BLaER1 (cell line): ENCODE data around the gene TUBG2.

Experiments used
- H3K27ac ChIP-seq: shearing (Covaris generic); formaldehyde crosslinking; 2 replicates; pipeline ENCODE4 v1.8.1; 2022
- H3K27me3 ChIP-seq: shearing (Covaris generic); formaldehyde crosslinking; 2 replicates; pipeline ENCODE4 v1.8.1; 2022
- H3K36me3 ChIP-seq: shearing (Covaris generic); formaldehyde crosslinking; 2 replicates; pipeline ENCODE4 v1.8.1; 2022
- H3K4me1 ChIP-seq: shearing (Covaris generic); formaldehyde crosslinking; 2 replicates; pipeline ENCODE4 v1.8.1; 2022
- H3K4me2 ChIP-seq: shearing (Covaris generic); formaldehyde crosslinking; 2 replicates; pipeline ENCODE4 v1.8.1; 2022
- H3K4me3 ChIP-seq: shearing (Covaris generic); formaldehyde crosslinking; 2 replicates; pipeline ENCODE4 v1.8.1; 2022
- H3K9ac ChIP-seq: shearing (Covaris generic); formaldehyde crosslinking; 2 replicates; pipeline ENCODE4 v1.8.1; 2022
- H3K9me3 ChIP-seq: shearing (Covaris generic); formaldehyde crosslinking; 2 replicates; pipeline ENCODE4 v1.8.1; 2022
- H4K20me1 ChIP-seq: shearing (Covaris generic); formaldehyde crosslinking; 2 replicates; pipeline ENCODE4 v1.8.1; 2022
- Cebpa-rat ChIP-seq: shearing (Covaris generic); IDR thresholded peaks from 2 replicates; pipeline ENCODE4 v1.8.1; 2022

TUBG2 gene

DNA sequence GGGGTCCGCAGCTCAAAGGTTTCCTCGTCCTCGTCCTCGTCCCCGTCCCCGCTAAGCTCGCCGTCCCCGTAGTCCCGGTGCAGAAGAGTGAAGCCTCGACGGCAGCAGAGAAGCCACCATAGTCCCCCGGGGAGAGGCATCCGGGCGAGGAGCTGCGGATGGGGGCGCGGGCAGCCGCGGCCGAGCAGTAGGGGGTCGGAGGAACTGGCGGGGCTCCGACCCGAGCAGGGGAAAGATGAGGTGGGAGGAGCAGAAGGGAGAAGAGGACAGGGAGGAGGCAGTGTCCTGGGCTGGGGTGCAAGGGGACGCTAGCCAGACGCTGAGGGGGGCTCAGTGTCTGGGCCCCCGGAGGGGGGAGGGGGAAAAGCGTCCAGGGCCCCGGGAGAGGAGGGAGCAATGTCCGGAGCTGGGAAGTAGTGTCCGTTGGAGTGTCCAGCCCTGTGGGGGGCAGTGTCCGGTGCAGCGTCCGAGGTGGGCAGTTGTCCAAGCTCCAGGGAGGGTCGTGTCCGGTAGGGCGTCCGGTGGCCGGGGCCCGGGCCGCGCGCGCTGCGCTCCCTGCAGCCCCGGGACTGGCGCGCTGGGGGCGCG lies 17.4 kb downstream of the TUBG2 start, which contains the start of gene PLEKHH3:
Gene PLEKHH3, minus strand, starts transcription at position 571 of the 588 bp plus-strand sequence. Its CDS starts 431 bp downstream, at position 140.
- Histone ChIP-seq H3K4me3 (peak within 1 kb of the TSS; percentile 83), H3K4me1 (peaks cover 70% of the 10 kb centered on the region), H3K9me3 (no peaks in the 10 kb centered on the region), H3K27ac (peak within 1 kb of the TSS; percentile 77), H4K20me1 (peaks cover 48% of the 10 kb centered on the region), H3K4me2 (peak within 1 kb of the TSS; percentile 99), H3K27me3 (peaks cover 47% of the 10 kb centered on the region), H3K9ac (peak within 1 kb of the TSS; percentile 77), H3K36me3 (peaks cover 19% of the 10 kb centered on the region)
- no peak for TF ChIP-seq Cebpa-rat

DNA sequence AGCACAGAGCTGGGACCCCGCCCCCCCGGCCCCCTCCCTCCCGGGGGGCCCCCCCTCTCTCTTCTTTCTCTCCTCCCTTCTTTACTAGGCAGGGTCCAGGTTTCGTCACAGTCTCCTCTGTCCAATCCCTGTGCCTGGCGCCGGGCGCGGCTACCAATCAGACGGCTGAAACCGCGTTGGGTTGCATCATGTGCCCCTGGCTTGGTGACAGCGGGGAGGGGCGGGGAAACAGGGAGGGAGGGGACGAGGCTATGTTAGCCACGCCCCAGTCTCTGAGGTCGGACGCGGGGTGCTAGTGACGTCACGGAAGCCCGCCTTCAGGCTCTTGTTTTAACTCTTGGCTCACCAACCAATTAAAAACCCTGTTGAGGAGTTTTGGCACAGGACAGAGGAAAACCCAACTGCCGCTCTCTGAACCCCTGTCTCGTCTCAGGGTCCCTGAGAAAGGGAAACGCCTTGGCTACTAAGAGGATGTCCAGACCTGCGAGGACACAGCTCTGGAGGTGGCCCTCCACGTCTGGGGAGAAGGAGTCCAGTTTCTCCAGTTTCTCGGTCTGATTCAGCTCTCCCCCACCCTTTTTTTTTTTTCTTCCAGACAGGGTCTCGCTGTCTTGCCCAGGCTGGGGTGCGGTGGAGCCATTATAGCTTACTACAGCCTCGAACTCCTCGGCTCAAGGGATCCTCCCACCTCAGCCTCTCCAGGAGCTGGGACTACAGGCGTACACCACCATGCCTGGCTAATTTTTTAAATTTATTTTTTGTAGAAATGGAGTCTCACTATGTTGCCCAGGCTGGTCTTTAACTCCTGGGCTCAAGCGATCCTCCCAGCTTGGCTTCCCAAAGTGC lies 18.2 kb downstream of the TUBG2 start:
- peak overlapping the region; percentile 83 for H3K4me3 ChIP-seq
- peak; percentile 74; the same call in 1 of the 2 replicates for TF ChIP-seq Cebpa-rat
- peaks cover 41% of the 10 kb centered on the region for H4K20me1 ChIP-seq
- H3K9ac ChIP-seq: peak overlapping the region; percentile 77
- H3K4me2 ChIP-seq: peak overlapping the region; percentile 99
- peaks cover 11% of the 10 kb centered on the region for H3K36me3 ChIP-seq
- H3K4me1 ChIP-seq: peaks cover 78% of the 10 kb centered on the region
- H3K27me3 ChIP-seq: peaks cover 47% of the 10 kb centered on the region
- no peaks in the 10 kb centered on the region for H3K9me3 ChIP-seq
- H3K27ac ChIP-seq: peak overlapping the region; percentile 77

DNA sequence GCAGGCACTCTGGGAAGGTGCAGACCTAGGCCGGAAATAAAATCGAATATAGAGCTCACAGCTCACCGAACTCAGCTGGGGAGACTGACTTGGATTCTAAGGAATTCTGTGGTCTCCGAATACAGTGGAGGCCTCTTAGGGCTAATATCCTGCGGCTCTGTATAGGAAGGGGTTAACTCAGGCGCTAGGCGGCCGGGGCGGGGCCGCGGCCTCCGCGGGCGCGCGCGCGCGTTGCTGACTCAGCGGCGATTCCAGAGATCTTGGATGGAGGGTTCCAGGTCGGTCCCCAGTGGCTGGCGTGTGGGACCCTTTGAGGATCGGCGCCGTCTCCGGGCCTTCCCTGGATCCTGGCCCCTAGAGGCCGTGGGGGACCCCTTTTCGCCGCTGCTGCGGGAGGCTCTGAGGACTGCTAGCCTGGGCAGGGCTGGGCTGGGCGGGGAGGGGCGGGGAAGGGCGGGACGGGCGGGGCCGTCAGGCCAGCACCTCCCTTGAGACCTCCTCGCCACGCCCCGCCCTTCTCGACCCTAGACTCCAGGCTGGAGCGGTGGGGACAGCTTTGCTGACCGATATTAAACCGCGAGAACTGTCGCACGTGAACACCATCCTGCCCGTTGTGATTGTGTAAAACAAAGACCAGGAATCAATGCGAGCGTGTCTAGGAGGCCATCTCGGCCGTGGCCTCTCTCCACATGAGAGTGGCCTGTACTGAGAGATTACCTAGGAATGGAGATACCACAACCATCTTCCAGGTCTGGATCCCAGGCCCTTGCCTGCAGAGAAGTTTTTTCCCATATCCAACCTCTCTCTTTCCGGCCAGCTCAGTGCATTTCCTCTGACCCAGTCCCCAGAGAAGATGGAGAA lies 19.1 kb downstream of the TUBG2 start:
- H4K20me1 ChIP-seq: peaks cover 37% of the 10 kb centered on the region
- peak overlapping the region; percentile 77 for H3K9ac ChIP-seq
- H3K4me1 ChIP-seq: peaks cover 81% of the 10 kb centered on the region
- peak overlapping the region; percentile 99 for H3K4me2 ChIP-seq
- no peak for TF ChIP-seq Cebpa-rat
- H3K36me3 ChIP-seq: peaks cover 2% of the 10 kb centered on the region
- peak overlapping the region; percentile 77 for H3K27ac ChIP-seq
- peak overlapping the region; percentile 72 for H3K4me3 ChIP-seq
- H3K9me3 ChIP-seq: no peaks in the 10 kb centered on the region
- H3K27me3 ChIP-seq: peaks cover 47% of the 10 kb centered on the region

DNA sequence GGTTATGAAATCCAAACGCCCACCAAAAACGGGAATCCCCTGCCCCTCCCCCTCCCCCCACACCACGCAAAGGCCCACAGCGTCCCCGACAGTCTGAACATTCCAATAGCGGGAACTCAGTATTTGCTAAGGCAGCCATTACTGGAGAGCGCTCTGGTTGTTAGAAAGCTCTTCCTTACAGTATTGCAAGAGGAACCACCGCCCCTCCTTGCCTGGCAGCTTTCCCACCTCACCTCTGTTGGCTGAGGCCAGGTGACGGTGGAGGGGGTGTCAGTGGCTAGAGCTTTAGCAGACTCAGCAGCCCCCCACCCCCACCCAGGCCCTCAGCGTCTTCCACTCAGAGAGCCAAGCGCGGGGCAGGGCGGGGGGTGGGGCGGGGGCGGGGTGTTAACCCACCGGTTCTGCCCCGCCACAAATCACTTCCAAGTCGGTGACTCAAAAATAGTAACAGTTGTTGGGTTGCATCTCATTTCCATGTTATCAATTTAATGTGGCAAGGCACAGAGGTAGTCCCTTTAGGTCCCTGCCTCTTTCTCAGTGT lies 19.9 kb downstream of the TUBG2 start:
- Histone ChIP-seq H3K9me3 (no peaks in the 10 kb centered on the region), H3K36me3 (no peaks in the 10 kb centered on the region), H3K9ac (peak overlapping the region; percentile 77), H3K4me1 (peaks cover 76% of the 10 kb centered on the region), H3K4me2 (peak overlapping the region; percentile 99), H3K27me3 (peaks cover 50% of the 10 kb centered on the region), H3K4me3 (peak overlapping the region; percentile 72), H4K20me1 (peaks cover 31% of the 10 kb centered on the region), H3K27ac (peak overlapping the region; percentile 89)
- no peak for TF ChIP-seq Cebpa-rat

DNA sequence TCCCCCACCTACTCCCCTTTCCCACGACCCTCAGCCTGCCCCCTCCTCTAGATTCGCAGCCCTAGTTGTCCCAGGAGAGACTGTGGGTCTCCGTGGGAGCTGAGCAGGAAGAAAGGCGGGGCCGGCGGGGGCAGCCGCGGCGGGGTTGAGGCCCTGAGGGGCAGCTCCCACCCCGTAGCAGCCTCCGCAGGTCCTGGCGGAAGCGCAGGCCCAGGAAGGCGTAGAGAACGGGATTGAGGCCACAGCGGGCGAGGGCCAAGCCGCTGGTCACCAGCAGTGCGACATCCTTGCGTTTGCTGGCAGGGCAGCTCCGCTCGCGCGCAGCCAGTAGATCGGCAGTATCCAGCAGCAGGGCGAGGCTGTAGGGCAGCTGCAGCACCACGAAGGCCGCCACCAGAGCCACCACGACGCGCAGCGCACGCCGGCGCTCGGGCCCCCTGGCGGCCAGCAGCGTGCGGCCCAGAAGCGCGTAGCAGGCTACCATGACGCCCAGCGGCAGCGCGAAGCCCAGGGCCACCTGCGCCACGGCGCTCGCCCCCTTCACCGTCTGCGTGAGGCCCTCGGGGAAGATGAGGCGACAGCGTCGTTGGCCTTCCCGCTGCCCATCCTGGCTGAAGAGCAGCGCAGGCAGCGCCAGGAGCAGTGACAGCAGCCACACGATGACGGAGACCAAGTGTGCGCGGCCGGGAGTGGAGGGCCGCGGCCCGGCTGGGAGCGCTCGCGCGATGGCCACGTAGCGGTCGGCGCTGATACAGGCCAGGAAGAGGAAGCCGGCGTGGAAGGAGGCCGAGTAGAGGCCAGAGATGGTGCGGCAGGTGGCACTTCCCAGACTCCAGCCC lies 20.6 kb downstream of the TUBG2 start:
- Histone ChIP-seq H3K27ac (peak overlapping the region; percentile 89), H4K20me1 (peaks cover 24% of the 10 kb centered on the region), H3K4me1 (peaks cover 69% of the 10 kb centered on the region), H3K27me3 (peaks cover 46% of the 10 kb centered on the region), H3K9me3 (no peaks in the 10 kb centered on the region), H3K4me3 (peak overlapping the region; percentile 72), H3K4me2 (peak overlapping the region; percentile 99), H3K36me3 (no peaks in the 10 kb centered on the region), H3K9ac (peak overlapping the region; percentile 72)
- no peak for TF ChIP-seq Cebpa-rat

DNA sequence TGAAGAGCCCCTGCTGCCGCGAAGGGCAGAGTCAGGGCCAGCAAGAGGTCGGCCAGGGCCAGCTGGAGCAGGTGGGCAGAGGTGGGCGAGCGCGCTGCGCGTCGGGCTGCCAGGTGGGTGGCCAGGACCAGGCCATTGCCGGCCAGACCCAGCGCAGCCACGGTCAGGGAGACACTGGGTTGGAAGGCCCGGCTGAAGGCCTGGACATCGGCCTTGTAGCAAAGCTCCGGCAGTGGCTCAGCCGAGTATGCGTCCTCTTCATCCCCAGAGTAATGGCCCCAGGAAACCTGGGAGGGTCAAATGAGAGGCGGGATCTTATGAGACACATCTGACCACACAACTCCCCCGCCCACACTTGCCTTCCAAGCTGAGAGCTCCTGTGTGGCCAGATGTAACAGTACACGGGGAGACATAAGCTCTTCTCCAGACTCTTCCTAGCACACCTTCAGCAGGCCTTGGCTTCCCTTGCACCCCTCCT lies 21.3 kb downstream of the TUBG2 start:
- peak overlapping the region; percentile 72 for H3K4me3 ChIP-seq
- no peaks in the 10 kb centered on the region for H3K9me3 ChIP-seq
- peaks cover 18% of the 10 kb centered on the region for H4K20me1 ChIP-seq
- peaks cover 63% of the 10 kb centered on the region for H3K4me1 ChIP-seq
- H3K36me3 ChIP-seq: peaks cover 6% of the 10 kb centered on the region; the same call in 1 of the 2 replicates
- H3K27me3 ChIP-seq: peaks cover 41% of the 10 kb centered on the region
- H3K9ac ChIP-seq: peak overlapping the region; percentile 72
- peak overlapping the region; percentile 89 for H3K27ac ChIP-seq
- peak overlapping the region; percentile 99 for H3K4me2 ChIP-seq
- no peak for TF ChIP-seq Cebpa-rat

DNA sequence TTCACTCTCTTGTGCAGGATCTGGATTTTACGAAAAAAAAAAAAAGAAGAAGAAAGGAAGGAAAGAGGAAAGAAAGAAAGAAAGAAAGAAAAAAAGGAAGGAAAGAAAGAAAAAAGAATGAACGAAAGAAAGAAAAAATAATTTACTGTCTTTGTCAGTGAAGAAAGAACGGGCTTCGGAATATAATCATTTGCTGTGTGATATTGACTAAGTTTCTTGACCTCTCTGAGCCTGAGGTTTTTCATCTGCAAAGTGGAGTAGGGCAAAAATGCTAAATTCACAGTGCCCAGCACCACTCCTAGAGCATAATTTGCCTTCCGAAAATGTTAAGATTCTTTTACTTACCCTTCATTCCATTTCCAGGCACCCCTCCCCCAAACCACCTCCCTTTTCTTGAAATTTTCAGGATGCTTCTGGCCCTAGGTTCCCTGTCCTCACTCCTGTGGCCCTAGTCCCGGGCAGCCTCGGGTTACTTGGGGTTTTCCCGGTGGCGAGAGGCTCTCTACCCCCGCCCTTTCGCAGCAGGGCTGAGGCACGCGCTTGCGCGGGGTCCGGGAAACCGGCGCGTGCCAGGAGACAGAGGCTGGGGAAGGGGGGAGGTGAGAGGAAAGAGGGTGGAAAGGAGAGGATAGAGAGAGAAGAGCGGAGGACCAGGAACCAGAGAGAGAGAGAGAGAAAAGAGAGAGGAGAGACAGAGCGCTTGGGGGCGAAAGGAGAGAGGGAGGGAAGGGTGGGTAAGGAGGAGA lies 23.1 kb downstream of the TUBG2 start, which contains the start of gene CNTNAP1:
Gene CNTNAP1, plus strand, starts transcription at position 556 of the 746 bp plus-strand sequence. CDS start 299 bp downstream, outside the sequence.
- H3K36me3 ChIP-seq: peaks cover 9% of the 10 kb centered on the region; the same call in 1 of the 2 replicates
- H3K9me3 ChIP-seq: no peaks in the 10 kb centered on the region
- no peak for TF ChIP-seq Cebpa-rat
- no peak within 1 kb of the TSS for H3K27ac ChIP-seq
- H4K20me1 ChIP-seq: 0 out of 2 replicates have a peak, but pooled peaks cover 8% of the 10 kb centered on the region
- H3K4me1 ChIP-seq: peaks cover 53% of the 10 kb centered on the region
- H3K4me3 ChIP-seq: peak within 1 kb of the TSS; percentile 66
- H3K27me3 ChIP-seq: peaks cover 31% of the 10 kb centered on the region
- peak within 1 kb of the TSS; percentile 69; the same call in 1 of the 2 replicates for H3K9ac ChIP-seq
- H3K4me2 ChIP-seq: peak within 1 kb of the TSS; percentile 99
